GM12872 (cell line): ENCODE results near the gene TTLL13.

Experiments used
- CTCF ChIP-seq: IDR thresholded peaks from 3 replicates; pipeline ENCODE4 v1.5.1; 2011; ENCODE audit warnings: low read depth, mild to moderate bottlenecking, low read length, moderate library complexity; ENCODE audit not compliant: insufficient read depth

Gene TTLL13

GRCh38 chr15:90249203-90249863 lies at the start of gene TTLL13:
Gene TTLL13, plus strand, starts transcription at chr15:90249556. Its CDS starts 1,075 bp downstream, at chr15:90250631.
- TF ChIP-seq CTCF = no peak

- no peak for TF ChIP-seq CTCF
Observed at GRCh38 chr15:90200534-90201129, 48.7 kb upstream of the TTLL13 start.

GRCh38 chr15:90201130-90201943 lies 48.0 kb upstream of the TTLL13 start, which contains the start of gene SEMA4B:
Gene SEMA4B, plus strand, starts transcription at chr15:90201330. Its CDS starts 249 bp downstream, at chr15:90201579.
- no peak for TF ChIP-seq CTCF

- TF ChIP-seq CTCF = no peak
Observed at GRCh38 chr15:90201944-90202375, 47.4 kb upstream of the TTLL13 start.

- no peak for TF ChIP-seq CTCF
Observed at GRCh38 chr15:90202929-90203328, 46.4 kb upstream of the TTLL13 start.

- no peak for TF ChIP-seq CTCF
Observed at GRCh38 chr15:90203473-90203872, 45.9 kb upstream of the TTLL13 start.

GRCh38 chr15:90203922-90204321 lies 45.4 kb upstream of the TTLL13 start:
- TF ChIP-seq CTCF = no peak
